Left ventricle myocardium superior (tissue), 1 donor: Measurements from ENCODE around the gene TLN1. TPM values are rescaled to one million over a fixed set of nuclear protein-coding genes. Genes with fewer than 3 reads are reported as not detected.
A peak's percentile ranks its signal among the peaks of the same experiment; 100 is the strongest.

Experiments used
- ATAC-seq: fragments of 200-7000 bp; cut with Tn5 transposase; one replicate; pipeline ENCODE4 v1.9.1; 2020; ENCODE audit warnings: mild to moderate bottlenecking, moderate library complexity
- DNase-seq: peaks from one replicate; pipeline ENCODE4 v3.0.0-alpha.2; 2020
- intact Hi-C: fragments of 100-400 bp; cut with micrococcal nuclease; formaldehyde crosslinking; loops from one replicate; pipeline ENCODE4 v1.11.0; 2022
- total RNA-seq: library from RNA; stranded (reverse); fragmentation: NEBNext Ultra II Directional; extraction: Animal tissue kit (Norgen Biotek cat#: 25700); gene quantifications from one replicate; pipeline ENCODE4 v1.2.1, GENCODE V29; 2021
- donor health status: DM: no; HTN: yes; CAD: no; lungs with severe emphysema.

TLN1 gene
- total RNA-seq, 1 donor from 2014 or later, result 243 TPM

- DNase-seq (no peak), ATAC-seq (no peak)
- intact Hi-C loops, result no loop called here
Observed at GRCh38 chr9:35679766-35680330, 52.1 kb downstream of the TLN1 start.

GRCh38 chr9:35679091-35679490, 52.9 kb downstream of the TLN1 start:
- no peak for ATAC-seq
- intact Hi-C loops, result no loop called here
- DNase-seq, result no peak

GRCh38 chr9:35675732-35676392, 56.1 kb downstream of the TLN1 start:
- peak; percentile 51 for ATAC-seq
- intact Hi-C loops, result no loop called here
- DNase-seq, result peak; percentile 71

GRCh38 chr9:35675204-35675603, 56.8 kb downstream of the TLN1 start:
- ATAC-seq (no peak), DNase-seq (no peak)
- intact Hi-C loops, result no loop called here

GRCh38 chr9:35674025-35674361, 58.0 kb downstream of the TLN1 start:
- intact Hi-C loops, result no loop called here
- ATAC-seq (no peak), DNase-seq (no peak)

GRCh38 chr9:35673132-35674024, 58.6 kb downstream of the TLN1 start, which contains the start of gene CA9:
TSS of gene CA9 (plus strand) at chr9:35673928. CDS start at chr9:35673960, 32 bp downstream.
- peak; percentile 77 for DNase-seq
- peak; percentile 89 for ATAC-seq
- intact Hi-C loops, result no loop called here

GRCh38 chr9:35669331-35670145, 62.5 kb downstream of the TLN1 start:
- ATAC-seq, result no peak
- intact Hi-C loops, result no loop called here

GRCh38 chr9:35667939-35668338, 64.1 kb downstream of the TLN1 start:
- ATAC-seq (no peak), DNase-seq (no peak)
- intact Hi-C loops, result no loop called here

More at GRCh38 chr9:35669331-35670145, 62.5 kb downstream of the TLN1 start:
- no peak for DNase-seq

GRCh38 chr9:35666549-35666948, 65.4 kb downstream of the TLN1 start:
- intact Hi-C loops, result no loop called here
- no peak for ATAC-seq

GRCh38 chr9:35666045-35666444, 66.0 kb downstream of the TLN1 start:
- intact Hi-C loops, result no loop called here
- no peak for ATAC-seq
- no peak for DNase-seq

More at GRCh38 chr9:35666549-35666948, 65.4 kb downstream of the TLN1 start:
- no peak for DNase-seq

- intact Hi-C loops, result no loop called here
- no peak for DNase-seq
Observed at GRCh38 chr9:35665471-35665818, 66.5 kb downstream of the TLN1 start.

GRCh38 chr9:35664531-35665470, 67.2 kb downstream of the TLN1 start, which contains the start of gene ARHGEF39:
TSS of gene ARHGEF39 (minus strand) at chr9:35665195. CDS start at chr9:35665169, 26 bp downstream.
- ATAC-seq, result peak; percentile 84
- intact Hi-C loops, result no loop called here
- peak; percentile 90 for DNase-seq

More at GRCh38 chr9:35665471-35665818, 66.5 kb downstream of the TLN1 start:
- ATAC-seq, result no peak

- intact Hi-C loops, result no loop called here
- no peak for DNase-seq
- no peak for ATAC-seq
Observed at GRCh38 chr9:35662437-35662836, 69.6 kb downstream of the TLN1 start.

- intact Hi-C loops, result no loop called here
- ATAC-seq, result no peak
- DNase-seq, result no peak
Observed at GRCh38 chr9:35661756-35662350, 70.1 kb downstream of the TLN1 start.

GRCh38 chr9:35660966-35661415, 71.0 kb downstream of the TLN1 start:
- intact Hi-C loops, result no loop called here
- no peak for DNase-seq
- ATAC-seq, result no peak

GRCh38 chr9:35659340-35659739, 72.7 kb downstream of the TLN1 start:
- ATAC-seq (peak; percentile 28), DNase-seq (no peak)
- intact Hi-C loops, result no loop called here

GRCh38 chr9:35658968-35659220, 73.1 kb downstream of the TLN1 start:
- ATAC-seq, result peak; percentile 7
- DNase-seq, result peak; percentile 61
- intact Hi-C loops, result no loop called here
